GM12874 (cell line): Measurements from ENCODE around the gene ZNF384.

Experiments
- TF ChIP-seq, protein P1 (sequence below): IDR thresholded peaks from 2 replicates; pipeline ENCODE4 v1.5.1; 2011; ENCODE audit warnings: low read depth, mild to moderate bottlenecking, control low read depth, low read length, moderate library complexity; ENCODE audit not compliant: insufficient read depth

ZNF384 gene

DNA sequence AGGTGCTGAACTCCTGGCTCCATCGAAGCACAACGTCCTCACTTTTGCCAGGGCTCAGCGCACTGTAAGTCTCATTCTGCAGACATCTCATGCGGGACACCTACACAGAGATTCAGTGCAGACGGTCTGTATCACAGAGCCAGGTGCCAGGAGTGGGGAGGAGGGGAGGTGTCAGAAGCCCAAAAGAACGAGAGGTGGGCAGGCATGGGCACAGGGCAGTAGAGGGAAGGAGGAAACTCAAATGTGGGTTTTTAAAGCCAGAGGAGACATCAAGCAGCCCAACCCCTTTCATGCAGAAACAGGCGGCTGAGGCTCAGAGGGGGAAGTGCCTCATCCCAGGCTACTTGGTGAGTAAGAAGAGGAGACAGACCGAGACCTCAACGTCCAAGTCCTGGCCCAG lies 50.9 kb downstream of the ZNF384 start:
- TF ChIP-seq, protein P1, sequence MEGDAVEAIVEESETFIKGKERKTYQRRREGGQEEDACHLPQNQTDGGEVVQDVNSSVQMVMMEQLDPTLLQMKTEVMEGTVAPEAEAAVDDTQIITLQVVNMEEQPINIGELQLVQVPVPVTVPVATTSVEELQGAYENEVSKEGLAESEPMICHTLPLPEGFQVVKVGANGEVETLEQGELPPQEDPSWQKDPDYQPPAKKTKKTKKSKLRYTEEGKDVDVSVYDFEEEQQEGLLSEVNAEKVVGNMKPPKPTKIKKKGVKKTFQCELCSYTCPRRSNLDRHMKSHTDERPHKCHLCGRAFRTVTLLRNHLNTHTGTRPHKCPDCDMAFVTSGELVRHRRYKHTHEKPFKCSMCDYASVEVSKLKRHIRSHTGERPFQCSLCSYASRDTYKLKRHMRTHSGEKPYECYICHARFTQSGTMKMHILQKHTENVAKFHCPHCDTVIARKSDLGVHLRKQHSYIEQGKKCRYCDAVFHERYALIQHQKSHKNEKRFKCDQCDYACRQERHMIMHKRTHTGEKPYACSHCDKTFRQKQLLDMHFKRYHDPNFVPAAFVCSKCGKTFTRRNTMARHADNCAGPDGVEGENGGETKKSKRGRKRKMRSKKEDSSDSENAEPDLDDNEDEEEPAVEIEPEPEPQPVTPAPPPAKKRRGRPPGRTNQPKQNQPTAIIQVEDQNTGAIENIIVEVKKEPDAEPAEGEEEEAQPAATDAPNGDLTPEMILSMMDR: no peak

DNA sequence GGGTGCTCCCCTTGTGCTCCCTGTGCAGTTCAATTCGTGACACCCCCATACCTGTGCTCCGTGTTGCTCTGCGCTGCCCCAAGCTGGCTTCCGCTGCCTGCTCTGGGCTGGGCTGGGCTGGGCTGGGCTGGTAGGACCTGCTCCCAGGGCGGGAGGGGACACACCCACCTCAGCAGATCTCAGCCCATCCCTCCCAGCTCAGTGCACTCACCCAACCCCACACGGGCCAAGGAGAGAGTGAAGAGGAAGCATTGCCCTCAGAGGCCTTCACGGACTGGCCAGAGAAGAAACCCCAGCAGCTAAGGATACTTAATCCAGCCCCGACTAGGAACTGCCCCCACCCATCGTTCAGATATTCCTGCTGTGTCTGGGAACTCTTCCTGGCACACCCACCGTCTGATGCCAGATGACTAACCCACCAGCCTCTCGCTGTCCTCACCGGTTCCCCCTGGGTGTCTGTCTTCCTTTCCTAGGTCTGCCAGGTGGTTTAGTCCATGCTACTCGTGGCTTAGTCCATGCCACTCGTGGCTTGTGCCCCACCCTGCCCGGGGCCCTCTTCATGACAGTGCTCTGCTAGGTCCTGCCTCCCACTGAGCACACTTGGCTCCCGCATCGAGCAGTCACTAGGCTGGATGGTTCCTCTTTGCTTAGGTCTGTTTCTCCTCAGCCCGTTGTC lies 53.2 kb downstream of the ZNF384 start, which contains the start of gene LPAR5:
TSS of gene LPAR5 (minus strand) at position 104 of the 676 bp plus-strand sequence. CDS start 14,711 bp downstream, outside the sequence.
- TF ChIP-seq, protein P1: no peak

DNA sequence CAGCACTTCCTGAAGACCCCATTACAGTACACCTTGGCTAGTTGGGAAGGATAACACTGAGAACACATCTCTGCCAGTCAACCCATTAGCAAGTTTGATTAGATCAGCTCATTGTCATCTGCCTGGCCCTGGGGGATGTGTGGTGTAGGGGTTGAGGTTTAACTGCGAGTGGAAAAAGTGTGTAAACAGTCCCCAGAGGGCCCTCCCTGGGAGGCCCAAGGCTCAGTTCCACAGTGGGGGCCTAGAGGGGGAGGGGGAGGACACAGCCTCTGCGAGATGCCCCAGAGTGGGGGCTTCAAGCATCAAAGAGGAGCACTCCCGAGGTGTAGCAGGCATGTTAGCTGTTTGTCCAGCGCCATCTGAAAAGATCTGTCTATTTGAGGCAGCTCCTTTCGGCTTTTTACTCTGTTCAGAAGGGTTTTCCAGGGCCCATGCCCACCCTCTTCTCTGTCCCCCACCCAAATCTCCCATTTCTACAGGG lies 53.8 kb downstream of the ZNF384 start:
- TF ChIP-seq, protein P1: no peak

DNA sequence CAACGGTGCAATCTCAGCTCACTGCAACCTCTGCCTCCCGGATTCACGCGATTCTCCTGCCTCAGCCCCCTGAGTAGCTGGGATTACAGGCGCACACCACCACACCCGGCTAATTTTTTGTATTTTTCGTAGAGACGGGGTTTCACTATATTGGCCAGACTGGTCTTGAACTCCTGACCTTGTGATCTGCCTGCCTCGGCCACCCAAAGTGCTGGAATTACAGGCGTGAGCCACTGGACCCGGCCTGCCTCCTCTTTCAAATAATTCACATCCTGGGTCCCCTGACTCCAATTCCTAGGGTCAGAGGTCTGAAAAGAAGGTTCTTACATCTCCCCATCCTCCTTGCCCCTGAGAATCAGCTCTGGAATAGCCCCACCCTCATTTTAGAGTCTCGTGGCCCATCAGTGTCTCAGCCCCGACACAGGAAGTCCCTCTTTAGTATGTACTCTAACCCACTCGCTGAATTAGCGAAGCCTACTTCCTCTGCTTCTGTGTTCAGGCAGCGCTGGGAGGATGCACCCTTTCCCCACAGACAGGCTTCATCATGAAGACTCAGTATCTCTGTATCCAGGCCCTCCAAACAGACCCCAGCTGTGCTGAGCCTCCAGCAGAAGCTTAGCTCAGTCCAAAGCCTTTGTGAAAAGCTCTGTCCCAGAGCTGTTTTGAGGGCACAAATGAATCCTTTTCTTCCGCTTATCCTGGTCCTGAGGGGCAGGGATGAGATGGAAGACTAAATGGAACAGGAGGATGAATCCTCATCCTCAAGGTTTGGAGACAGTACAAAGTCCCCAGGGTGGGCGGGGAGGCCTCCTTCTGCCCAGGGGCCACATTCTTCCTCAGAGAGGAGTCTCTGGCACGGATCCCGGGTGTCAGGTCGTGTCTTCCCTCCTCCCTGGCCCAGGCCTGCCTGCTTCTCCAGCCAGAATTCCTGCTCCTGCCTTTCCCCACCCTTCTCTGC lies 56.9 kb downstream of the ZNF384 start:
- TF ChIP-seq, protein P1: no peak

GRCh38 chr12:6631549-6631961 lies 57.6 kb downstream of the ZNF384 start:
- TF ChIP-seq, protein P1: no peak

DNA sequence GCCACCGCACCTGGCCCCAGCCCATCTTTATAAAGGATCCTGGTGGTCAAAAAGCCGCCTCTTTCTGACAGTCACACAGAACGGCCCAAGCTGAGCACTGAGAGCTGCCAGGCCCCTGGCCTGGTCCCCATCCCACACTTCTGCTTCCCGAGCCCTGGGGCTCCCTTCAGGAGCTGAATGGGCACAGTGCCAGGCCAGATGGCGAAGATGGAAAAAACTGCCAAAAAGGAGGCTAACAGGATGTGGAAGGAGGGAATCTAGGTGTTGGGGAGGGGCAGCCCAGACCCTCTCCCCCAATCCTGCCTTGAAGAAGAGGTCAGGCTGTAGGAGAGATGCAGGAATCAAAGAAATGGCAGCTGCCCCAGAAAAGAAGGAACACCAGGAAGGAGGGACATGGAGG lies 58.4 kb downstream of the ZNF384 start:
- TF ChIP-seq, protein P1: no peak

GRCh38 chr12:6627616-6628015 lies 61.6 kb downstream of the ZNF384 start:
- TF ChIP-seq, protein P1: no peak
